RWPE2 (cell line): ENCODE data around the gene ESR2.
"Not testable (repeated sequence)": the region's sequence is repeated elsewhere in the genome, so short reads cannot be mapped to it uniquely, and the experiment has no call there.

Experiments
- ATAC-seq: fragments of 200-7000 bp; cut with Tn5 transposase; 3 replicates; pipeline ENCODE4 v1.9.1; 2021; ENCODE audit warnings: low read depth
- DNase-seq: peaks from one replicate; pipeline ENCODE4 v3.0.0-alpha.2; 2020; ENCODE audit warnings: low spot score
- H3K27ac ChIP-seq: fragments of 450-650 bp; 2 replicates; pipeline ENCODE4 v1.5.1; 2017; ENCODE audit warnings: mild to moderate bottlenecking; ENCODE audit not compliant: poor library complexity, severe bottlenecking
- H3K27me3 ChIP-seq: fragments of 250-450 bp; sonication (Bioruptor Pico); 2 replicates; pipeline ENCODE4 v1.5.1; 2021; ENCODE audit warnings: mild to moderate bottlenecking, moderate library complexity; ENCODE audit not compliant: insufficient read depth, poor library complexity, severe bottlenecking
- H3K36me3 ChIP-seq: fragments of 250-450 bp; sonication (Bioruptor Pico); 2 replicates; pipeline ENCODE4 v1.5.1; 2020; ENCODE audit warnings: low read depth, mild to moderate bottlenecking, moderate library complexity
- H3K4me1 ChIP-seq: fragments of 250-450 bp; sonication (Bioruptor Pico); 2 replicates; pipeline ENCODE4 v1.5.1; 2021; ENCODE audit warnings: mild to moderate bottlenecking, moderate library complexity; ENCODE audit not compliant: insufficient read depth, poor library complexity, severe bottlenecking
- H3K4me3 ChIP-seq: fragments of 250-450 bp; sonication (Bioruptor Pico); 2 replicates; pipeline ENCODE4 v1.5.1; 2021; ENCODE audit warnings: mild to moderate bottlenecking, moderate library complexity; ENCODE audit not compliant: severe bottlenecking
- H3K9me3 ChIP-seq: fragments of 250-450 bp; sonication (Bioruptor Pico); 2 replicates; pipeline ENCODE4 v1.5.1; 2021; ENCODE audit warnings: mild to moderate bottlenecking, moderate library complexity; ENCODE audit not compliant: severe bottlenecking
- TF ChIP-seq, protein P1 (sequence below): fragments of 450-650 bp; IDR thresholded peaks from one replicate; pipeline ENCODE4 v1.5.1; 2017; ENCODE audit warnings: mild to moderate bottlenecking, moderate library complexity; ENCODE audit not compliant: poor library complexity, severe bottlenecking

ESR2 gene

DNA sequence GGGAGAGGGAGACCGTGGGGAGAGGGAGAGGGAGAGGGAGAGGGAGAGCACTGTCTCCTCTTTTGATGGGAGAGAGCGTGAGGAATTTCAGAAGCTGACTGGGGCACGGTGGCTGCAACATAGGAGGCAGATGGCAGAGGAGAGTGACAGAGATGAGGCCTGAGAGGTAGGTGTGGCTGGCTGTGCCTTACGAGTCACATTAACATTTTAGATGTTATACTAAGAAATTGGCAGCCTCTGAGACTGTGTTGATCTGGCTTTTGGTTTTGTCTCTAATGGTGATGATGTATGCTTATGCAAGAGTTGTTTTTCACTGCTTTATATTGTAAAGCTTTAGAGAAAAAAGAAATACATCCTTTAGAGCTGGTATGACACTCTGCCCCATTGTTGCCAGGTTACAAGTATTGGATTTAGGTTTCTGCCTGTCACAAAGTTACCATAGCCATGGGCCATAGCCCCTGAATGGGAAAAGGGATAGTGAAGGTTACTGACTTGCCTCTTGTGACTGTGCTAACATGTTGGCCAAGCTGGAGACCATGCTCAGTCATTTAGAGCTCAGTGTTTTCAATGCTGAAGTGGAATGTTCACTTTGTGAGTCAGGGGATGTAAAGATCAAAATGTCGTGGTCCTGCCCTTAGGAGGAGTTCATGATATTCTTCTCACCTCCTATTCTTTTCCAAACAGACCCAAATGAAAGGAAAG lies 255.2 kb downstream of the ESR2 start:
- TF ChIP-seq, protein P1, sequence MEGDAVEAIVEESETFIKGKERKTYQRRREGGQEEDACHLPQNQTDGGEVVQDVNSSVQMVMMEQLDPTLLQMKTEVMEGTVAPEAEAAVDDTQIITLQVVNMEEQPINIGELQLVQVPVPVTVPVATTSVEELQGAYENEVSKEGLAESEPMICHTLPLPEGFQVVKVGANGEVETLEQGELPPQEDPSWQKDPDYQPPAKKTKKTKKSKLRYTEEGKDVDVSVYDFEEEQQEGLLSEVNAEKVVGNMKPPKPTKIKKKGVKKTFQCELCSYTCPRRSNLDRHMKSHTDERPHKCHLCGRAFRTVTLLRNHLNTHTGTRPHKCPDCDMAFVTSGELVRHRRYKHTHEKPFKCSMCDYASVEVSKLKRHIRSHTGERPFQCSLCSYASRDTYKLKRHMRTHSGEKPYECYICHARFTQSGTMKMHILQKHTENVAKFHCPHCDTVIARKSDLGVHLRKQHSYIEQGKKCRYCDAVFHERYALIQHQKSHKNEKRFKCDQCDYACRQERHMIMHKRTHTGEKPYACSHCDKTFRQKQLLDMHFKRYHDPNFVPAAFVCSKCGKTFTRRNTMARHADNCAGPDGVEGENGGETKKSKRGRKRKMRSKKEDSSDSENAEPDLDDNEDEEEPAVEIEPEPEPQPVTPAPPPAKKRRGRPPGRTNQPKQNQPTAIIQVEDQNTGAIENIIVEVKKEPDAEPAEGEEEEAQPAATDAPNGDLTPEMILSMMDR = no peak
- ATAC-seq (peak; percentile 45; the same call in 2 of the 3 replicates), DNase-seq (no peak)
- H3K27ac ChIP-seq = no peak overlapping the region
- peaks cover 2% of the 10 kb centered on the region for H3K27me3 ChIP-seq
- peaks cover 5% of the 10 kb centered on the region; the same call in 1 of the 2 replicates for H3K36me3 ChIP-seq
- H3K9me3 ChIP-seq = no peaks in the 10 kb centered on the region
- no peak overlapping the region for H3K4me3 ChIP-seq
- H3K4me1 ChIP-seq = peaks cover 2% of the 10 kb centered on the region

GRCh38 chr14:64037869-64038745 lies 256.1 kb downstream of the ESR2 start:
- H3K27ac ChIP-seq, DNase-seq, H3K27me3 ChIP-seq, H3K4me3 ChIP-seq, H3K36me3 ChIP-seq, H3K4me1 ChIP-seq, ATAC-seq, H3K9me3 ChIP-seq: not testable (repeated sequence)

- Histone ChIP-seq H3K36me3 (peaks cover 22% of the 10 kb centered on the region), H3K27me3 (peaks cover 3% of the 10 kb centered on the region), H3K27ac (no peak overlapping the region), H3K9me3 (no peaks in the 10 kb centered on the region), H3K4me1 (peaks cover 3% of the 10 kb centered on the region), H3K4me3 (no peak overlapping the region)
- TF ChIP-seq, protein P1 = no peak
- no peak for ATAC-seq
- DNase-seq = no peak
Measured at GRCh38 chr14:64035143-64035542, 259.0 kb downstream of the ESR2 start.
